GM23338 (cell line): Measurements from ENCODE around the gene CWC27. TPM values are rescaled to one million over a fixed set of nuclear protein-coding genes. Genes with fewer than 3 reads are reported as not detected.

ENCODE experiments used
- ATAC-seq: fragments of 200-7000 bp; cut with Tn5 transposase; 3 replicates; pipeline ENCODE4 v1.9.1; 2020
- DNase-seq: peaks from one replicate; pipeline ENCODE4 v3.0.0-alpha.2; 2015; ENCODE audit warnings: low spot score
- H2AFZ ChIP-seq: fragments of 200-600 bp; sonication (generic); 2 replicates; pipeline ENCODE4 v1.8.0; 2016; ENCODE audit warnings: antibody characterized with exemption, mild to moderate bottlenecking, moderate library complexity
- H3F3A ChIP-seq: fragments of 200-600 bp; sonication (generic); replicated peaks from 2 replicates; pipeline ENCODE4 v1.8.0; 2017; ENCODE audit warnings: antibody characterized with exemption, mixed run types, low read depth
- H3K27ac ChIP-seq: fragments of 200-600 bp; sonication (generic); 2 replicates; pipeline ENCODE4 v1.6.1; 2016; ENCODE audit warnings: low read depth
- H3K27me3 ChIP-seq: fragments of 200-600 bp; sonication (generic); 2 replicates; pipeline ENCODE4 v1.8.0; 2016; ENCODE audit warnings: mild to moderate bottlenecking, mixed run types, moderate library complexity; ENCODE audit not compliant: insufficient read depth
- H3K36me3 ChIP-seq: fragments of 200-600 bp; sonication (generic); 2 replicates; pipeline ENCODE4 v1.8.0; 2016; ENCODE audit warnings: mild to moderate bottlenecking; ENCODE audit not compliant: insufficient read depth
- H3K4me1 ChIP-seq: fragments of 200-600 bp; sonication (generic); 2 replicates; pipeline ENCODE4 v1.8.0; 2016; ENCODE audit warnings: mild to moderate bottlenecking, moderate library complexity; ENCODE audit not compliant: insufficient read depth
- H3K4me2 ChIP-seq: fragments of 200-600 bp; sonication (generic); 2 replicates; pipeline ENCODE4 v1.7.1; 2017; ENCODE audit warnings: mixed run types
- H3K4me3 ChIP-seq: fragments of 200-600 bp; sonication (generic); 2 replicates; pipeline ENCODE4 v1.6.1; 2016; ENCODE audit warnings: mixed run types
- H3K79me2 ChIP-seq: fragments of 200-600 bp; sonication (generic); replicated peaks from 2 replicates; pipeline ENCODE4 v1.8.0; 2017; ENCODE audit warnings: mild to moderate bottlenecking; ENCODE audit not compliant: insufficient read depth
- H3K9me2 ChIP-seq: fragments of 200-600 bp; sonication (generic); 2 replicates; pipeline ENCODE4 v1.8.0; 2017; ENCODE audit not compliant: insufficient read depth
- H4K20me1 ChIP-seq: fragments of 200-600 bp; sonication (generic); replicated peaks from 2 replicates; pipeline ENCODE4 v1.8.0; 2017; ENCODE audit warnings: mild to moderate bottlenecking; ENCODE audit not compliant: insufficient read depth
- H3K27ac Mint-ChIP-seq: 2 replicates; pipeline ENCODE4 v1.8.0; 2020; ENCODE audit warnings: inconsistent platforms, mild to moderate bottlenecking, moderate library complexity, mixed read lengths
- H3K27me3 Mint-ChIP-seq: 3 replicates; pipeline ENCODE4 v1.8.0; 2022; ENCODE audit warnings: low read depth, mild to moderate bottlenecking, moderate library complexity, mixed read lengths, inconsistent platforms; ENCODE audit not compliant: insufficient read depth, poor library complexity
- H3K36me3 Mint-ChIP-seq: 3 replicates; pipeline ENCODE4 v1.8.0; 2021; ENCODE audit warnings: low read depth, mild to moderate bottlenecking, inconsistent platforms, moderate library complexity, mixed read lengths
- H3K4me1 Mint-ChIP-seq: 3 replicates; pipeline ENCODE4 v1.8.0; 2020; ENCODE audit warnings: mild to moderate bottlenecking, inconsistent platforms, mixed read lengths
- H3K4me3 Mint-ChIP-seq: 3 replicates; pipeline ENCODE4 v1.8.0; 2021; ENCODE audit warnings: moderate library complexity, mild to moderate bottlenecking, inconsistent platforms, mixed read lengths
- H3K9me3 Mint-ChIP-seq: 3 replicates; pipeline ENCODE4 v1.8.0; 2020; ENCODE audit warnings: moderate library complexity, mild to moderate bottlenecking, inconsistent platforms, mixed read lengths
- CREB1 ChIP-seq: fragments of 250-450 bp; sonication (Bioruptor Pico); IDR thresholded peaks from 2 replicates; pipeline ENCODE4 v1.5.0; 2020; ENCODE audit warnings: low read depth, mild to moderate bottlenecking, moderate library complexity
- CTCF ChIP-seq, 2 experiments: fragments of 200-600 bp in 1 of 2; sonication (generic) in 1 of 2; conservative IDR thresholded peaks; 2 replicates each; pipeline versions ENCODE4 v1.5.1 to v1.6.1; 2016 to 2017; ENCODE audit warnings: antibody characterized with exemption in 2 of 2, low read depth in 2 of 2, mild to moderate bottlenecking in 2 of 2, moderate library complexity in 1 of 2
- EZH2phosphoT487 ChIP-seq: fragments of 200-600 bp; sonication (generic); IDR thresholded peaks from one replicate; pipeline ENCODE4 v1.8.1; 2018; ENCODE audit warnings: antibody characterized with exemption; ENCODE audit not compliant: unreplicated experiment
- NANOG ChIP-seq: IDR thresholded peaks from 2 replicates; pipeline ENCODE4 v1.6.1; 2016; ENCODE audit warnings: antibody characterized with exemption, borderline replicate concordance
- POLR2AphosphoS5 ChIP-seq: IDR thresholded peaks from 2 replicates; pipeline ENCODE4 v1.6.1; 2016; ENCODE audit warnings: antibody characterized with exemption, low read depth
- STAT1 ChIP-seq: IDR thresholded peaks from one replicate; pipeline ENCODE4 v1.6.1; 2016; ENCODE audit warnings: antibody characterized with exemption; ENCODE audit not compliant: unreplicated experiment
- ZNF331 ChIP-seq: fragments of 250-450 bp; sonication (Bioruptor Pico); IDR thresholded peaks from 2 replicates; pipeline ENCODE4 v1.5.0; 2020; ENCODE audit warnings: low read depth, mild to moderate bottlenecking, moderate library complexity
- polyA plus RNA-seq: library from polyadenylated mRNA; unstranded; fragments of >200 nt; fragmentation: Nextera tagmentation; extraction: Ambion mirVana; gene quantifications from 2 replicates; pipeline ENCODE4 v1.2.1, GENCODE V29; 2016
- total RNA-seq: library from RNA; depleted of rRNA; stranded (reverse); fragments of >200 nt; shearing (Covaris generic); gene quantifications from 2 replicates; pipeline ENCODE4 v1.2.3, GENCODE V29; 2014
- TF ChIP-seq, protein P1 (sequence below): IDR thresholded peaks from 2 replicates; pipeline ENCODE4 v1.6.1; 2016; ENCODE audit warnings: antibody characterized with exemption
- TF ChIP-seq, protein P2 (sequence below): IDR thresholded peaks from one replicate; pipeline ENCODE4 v1.6.1; 2018; ENCODE audit warnings: antibody characterized with exemption; ENCODE audit not compliant: unreplicated experiment

The CWC27 gene
- total and polyA plus RNA-seq, 2 experiments from 2014 or later = 27.7 to 115 TPM

- TF ChIP-seq CTCF (conservative IDR thresholded peaks at IDR 0.05; ENCODE audit: low read depth in 2 of 2) = no peak
Measured at GRCh38 chr5:64954518-64954917, 185.8 kb downstream of the CWC27 start (continued).

DNA sequence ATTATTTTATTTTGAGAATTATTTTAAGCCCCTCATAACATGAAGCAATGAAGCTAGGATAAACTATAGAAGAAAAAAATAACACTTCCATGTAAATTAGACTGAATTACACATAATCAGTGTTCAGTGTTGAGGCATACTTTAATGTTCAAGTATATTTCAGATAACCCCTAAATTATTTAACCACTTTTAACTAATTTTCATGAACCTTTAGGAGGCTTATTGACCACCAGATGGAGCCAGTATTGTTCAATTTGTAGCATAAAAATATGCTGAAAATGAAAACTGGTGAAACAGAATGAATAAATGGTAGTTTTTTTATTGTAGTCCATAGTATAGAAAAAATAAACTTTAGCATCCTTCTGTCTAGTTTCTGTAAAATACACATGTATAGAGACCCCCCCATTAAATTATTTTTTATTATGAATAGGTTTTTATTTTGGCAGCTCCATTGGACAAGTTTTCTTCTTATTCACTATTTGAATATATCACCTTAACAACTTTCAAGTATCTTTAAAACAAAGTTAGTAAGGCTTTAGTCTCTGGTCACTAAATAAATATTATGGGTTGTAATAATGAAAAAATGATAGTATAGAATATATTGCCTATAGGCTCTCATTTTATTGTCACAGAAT lies 190.1 kb downstream of the CWC27 start:
- Mint-ChIP-seq H3K27ac (no peak overlapping the region), H3K9me3 (peaks cover 13% of the 10 kb centered on the region), H3K4me3 (no peak overlapping the region), H3K4me1 (no peaks in the 10 kb centered on the region), H3K36me3 (peaks cover 16% of the 10 kb centered on the region), H3K27me3 (no peaks in the 10 kb centered on the region)
- Histone ChIP-seq H3K9me2 (no peaks in the 10 kb centered on the region), H3K4me1 (no peaks in the 10 kb centered on the region), H3K36me3 (0 out of 2 replicates have a peak, but pooled peaks cover 3% of the 10 kb centered on the region), H2AFZ (no peak overlapping the region), H3K4me3 (no peak overlapping the region), H3K27me3 (no peaks in the 10 kb centered on the region), H3K79me2 (no peaks in the 10 kb centered on the region), H4K20me1 (no peaks in the 10 kb centered on the region), H3F3A (no peaks in the 10 kb centered on the region), H3K4me2 (no peak overlapping the region), H3K27ac (no peak overlapping the region)
- no peak for ATAC-seq
- TF ChIP-seq, protein P1, sequence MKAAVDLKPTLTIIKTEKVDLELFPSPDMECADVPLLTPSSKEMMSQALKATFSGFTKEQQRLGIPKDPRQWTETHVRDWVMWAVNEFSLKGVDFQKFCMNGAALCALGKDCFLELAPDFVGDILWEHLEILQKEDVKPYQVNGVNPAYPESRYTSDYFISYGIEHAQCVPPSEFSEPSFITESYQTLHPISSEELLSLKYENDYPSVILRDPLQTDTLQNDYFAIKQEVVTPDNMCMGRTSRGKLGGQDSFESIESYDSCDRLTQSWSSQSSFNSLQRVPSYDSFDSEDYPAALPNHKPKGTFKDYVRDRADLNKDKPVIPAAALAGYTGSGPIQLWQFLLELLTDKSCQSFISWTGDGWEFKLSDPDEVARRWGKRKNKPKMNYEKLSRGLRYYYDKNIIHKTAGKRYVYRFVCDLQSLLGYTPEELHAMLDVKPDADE = no peak
- no peak for TF ChIP-seq EZH2phosphoT487
- no peak for TF ChIP-seq ZNF331 (CRISPR knock-in tag)
- TF ChIP-seq CTCF (conservative IDR thresholded peaks at IDR 0.05; ENCODE audit: low read depth in 2 of 2) = peak in 1 of 2 experiments; percentile 77; a peak in 3 of 4 replicates
- TF ChIP-seq STAT1 = no peak
- TF ChIP-seq NANOG = no peak
- DNase-seq = peak; percentile 22

DNA sequence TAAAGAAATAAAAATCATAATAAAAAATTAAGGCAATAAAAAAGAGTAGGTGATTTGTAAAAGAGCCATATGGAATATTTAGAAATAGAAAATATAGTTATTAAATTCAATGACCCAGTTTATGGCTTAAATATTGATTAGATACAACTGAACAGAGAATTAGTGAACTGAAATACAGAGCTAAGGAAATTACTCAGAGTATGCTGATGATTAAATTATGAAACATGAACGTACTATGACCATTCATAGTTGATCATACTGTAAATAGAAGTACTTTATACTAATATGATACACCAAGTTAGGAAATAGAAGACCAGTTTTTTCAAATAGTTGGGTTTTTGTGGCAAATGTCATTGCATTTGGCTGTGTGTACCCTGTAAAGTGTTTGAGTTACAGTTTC lies 194.5 kb downstream of the CWC27 start:
- DNase-seq = no peak
- H3K27ac ChIP-seq = no peak overlapping the region
- Mint-ChIP-seq H3K4me3 (no peak overlapping the region), H3K4me1 (no peaks in the 10 kb centered on the region), H3K36me3 (peaks cover 17% of the 10 kb centered on the region), H3K27ac (no peak overlapping the region), H3K27me3 (peaks cover 3% of the 10 kb centered on the region), H3K9me3 (peaks cover 14% of the 10 kb centered on the region)
- ATAC-seq = no peak
- no peak overlapping the region for H2AFZ ChIP-seq
- H3K4me3 ChIP-seq = no peak overlapping the region
- TF ChIP-seq EZH2phosphoT487 (no peak), STAT1 (no peak), POLR2AphosphoS5 (no peak), NANOG (no peak), ZNF331 (CRISPR knock-in tag) (no peak), CREB1 (CRISPR knock-in tag) (no peak)
- TF ChIP-seq, protein P2, sequence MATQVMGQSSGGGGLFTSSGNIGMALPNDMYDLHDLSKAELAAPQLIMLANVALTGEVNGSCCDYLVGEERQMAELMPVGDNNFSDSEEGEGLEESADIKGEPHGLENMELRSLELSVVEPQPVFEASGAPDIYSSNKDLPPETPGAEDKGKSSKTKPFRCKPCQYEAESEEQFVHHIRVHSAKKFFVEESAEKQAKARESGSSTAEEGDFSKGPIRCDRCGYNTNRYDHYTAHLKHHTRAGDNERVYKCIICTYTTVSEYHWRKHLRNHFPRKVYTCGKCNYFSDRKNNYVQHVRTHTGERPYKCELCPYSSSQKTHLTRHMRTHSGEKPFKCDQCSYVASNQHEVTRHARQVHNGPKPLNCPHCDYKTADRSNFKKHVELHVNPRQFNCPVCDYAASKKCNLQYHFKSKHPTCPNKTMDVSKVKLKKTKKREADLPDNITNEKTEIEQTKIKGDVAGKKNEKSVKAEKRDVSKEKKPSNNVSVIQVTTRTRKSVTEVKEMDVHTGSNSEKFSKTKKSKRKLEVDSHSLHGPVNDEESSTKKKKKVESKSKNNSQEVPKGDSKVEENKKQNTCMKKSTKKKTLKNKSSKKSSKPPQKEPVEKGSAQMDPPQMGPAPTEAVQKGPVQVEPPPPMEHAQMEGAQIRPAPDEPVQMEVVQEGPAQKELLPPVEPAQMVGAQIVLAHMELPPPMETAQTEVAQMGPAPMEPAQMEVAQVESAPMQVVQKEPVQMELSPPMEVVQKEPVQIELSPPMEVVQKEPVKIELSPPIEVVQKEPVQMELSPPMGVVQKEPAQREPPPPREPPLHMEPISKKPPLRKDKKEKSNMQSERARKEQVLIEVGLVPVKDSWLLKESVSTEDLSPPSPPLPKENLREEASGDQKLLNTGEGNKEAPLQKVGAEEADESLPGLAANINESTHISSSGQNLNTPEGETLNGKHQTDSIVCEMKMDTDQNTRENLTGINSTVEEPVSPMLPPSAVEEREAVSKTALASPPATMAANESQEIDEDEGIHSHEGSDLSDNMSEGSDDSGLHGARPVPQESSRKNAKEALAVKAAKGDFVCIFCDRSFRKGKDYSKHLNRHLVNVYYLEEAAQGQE = no peak
- H3K4me2 ChIP-seq = no peak overlapping the region
- H3K9me2 ChIP-seq = no peaks in the 10 kb centered on the region
- H4K20me1 ChIP-seq = no peaks in the 10 kb centered on the region
- H3K27me3 ChIP-seq = no peaks in the 10 kb centered on the region
- no peaks in the 10 kb centered on the region for H3F3A ChIP-seq
- H3K4me1 ChIP-seq = no peaks in the 10 kb centered on the region
- 0 out of 2 replicates have a peak, but pooled peaks cover 3% of the 10 kb centered on the region for H3K36me3 ChIP-seq
- no peaks in the 10 kb centered on the region for H3K79me2 ChIP-seq
